NCI-H774 (cell line): ENCODE data around the gene SARS2.
"Not testable (repeated sequence)": the region's sequence is repeated elsewhere in the genome, so short reads cannot be mapped to it uniquely, and the experiment has no call there.

ENCODE experiments used
- DNase-seq: peaks from one replicate; lab custom pipeline; 2025; lab: John Stamatoyannopoulos, UW

The SARS2 gene, protein sequence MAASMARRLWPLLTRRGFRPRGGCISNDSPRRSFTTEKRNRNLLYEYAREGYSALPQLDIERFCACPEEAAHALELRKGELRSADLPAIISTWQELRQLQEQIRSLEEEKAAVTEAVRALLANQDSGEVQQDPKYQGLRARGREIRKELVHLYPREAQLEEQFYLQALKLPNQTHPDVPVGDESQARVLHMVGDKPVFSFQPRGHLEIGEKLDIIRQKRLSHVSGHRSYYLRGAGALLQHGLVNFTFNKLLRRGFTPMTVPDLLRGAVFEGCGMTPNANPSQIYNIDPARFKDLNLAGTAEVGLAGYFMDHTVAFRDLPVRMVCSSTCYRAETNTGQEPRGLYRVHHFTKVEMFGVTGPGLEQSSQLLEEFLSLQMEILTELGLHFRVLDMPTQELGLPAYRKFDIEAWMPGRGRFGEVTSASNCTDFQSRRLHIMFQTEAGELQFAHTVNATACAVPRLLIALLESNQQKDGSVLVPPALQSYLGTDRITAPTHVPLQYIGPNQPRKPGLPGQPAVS

GRCh38 chr19:38929929-38930775, at the start of gene SARS2:
SARS2 (minus strand) TSS chr19:38930763; CDS start chr19:38930736, 27 bp downstream.
- DNase-seq, result peak; percentile 89

GRCh38 chr19:38979812-38980211, 49.2 kb upstream of the SARS2 start:
- no peak for DNase-seq

- no peak for DNase-seq
Observed at GRCh38 chr19:38978326-38978689, 47.7 kb upstream of the SARS2 start.

DNA sequence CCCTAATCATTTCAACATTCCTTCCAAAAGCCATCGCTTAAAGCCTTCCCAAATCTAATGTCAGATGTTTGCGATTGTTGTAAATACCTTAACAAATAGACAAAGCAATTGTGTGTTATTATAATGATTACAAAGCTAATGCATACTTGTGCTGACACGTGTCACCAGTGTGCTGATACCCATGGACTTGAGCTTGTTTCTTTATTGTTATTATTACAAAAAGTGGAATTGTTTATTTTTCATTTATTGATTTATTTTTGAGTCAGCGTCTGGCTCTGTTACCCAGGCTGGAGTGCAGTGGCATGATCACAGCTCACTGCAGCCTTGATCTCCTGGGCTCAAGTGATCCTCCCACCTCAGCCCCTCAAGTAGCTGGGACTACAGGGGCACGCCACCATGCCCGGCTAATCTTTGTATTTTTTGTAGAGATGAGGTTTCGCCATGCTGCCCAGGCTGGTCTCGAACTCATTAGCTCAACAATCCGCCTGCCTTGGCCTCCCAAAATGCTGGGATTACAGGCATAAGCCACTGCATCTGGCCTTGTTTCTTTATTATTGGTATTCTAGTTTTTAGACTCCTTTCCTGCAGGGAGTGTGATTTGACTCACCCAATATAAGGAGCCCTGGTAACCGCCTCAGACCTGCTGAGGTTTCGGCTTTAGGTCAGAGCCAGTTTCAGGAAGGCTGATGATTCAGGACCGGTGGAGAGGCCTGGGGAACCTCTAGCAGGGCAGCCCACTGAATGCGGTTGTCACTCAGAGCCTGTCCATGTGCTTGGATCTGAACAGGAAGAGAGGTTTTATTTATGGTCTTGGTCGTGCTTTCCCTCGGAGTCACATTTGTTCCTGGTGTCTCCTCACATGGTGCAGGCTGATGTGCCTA, 47.1 kb upstream of the SARS2 start:
- no peak for DNase-seq

- DNase-seq, result no peak
Observed at GRCh38 chr19:38975861-38976271, 45.3 kb upstream of the SARS2 start.

- no peak for DNase-seq
Observed at GRCh38 chr19:38975214-38975860, 44.8 kb upstream of the SARS2 start, which contains the start of gene FBXO17. FBXO17 (minus strand) TSS chr19:38975742; CDS start chr19:38950319, 25,423 bp downstream.

GRCh38 chr19:38974624-38975213, 44.2 kb upstream of the SARS2 start:
- DNase-seq, result no peak

DNA sequence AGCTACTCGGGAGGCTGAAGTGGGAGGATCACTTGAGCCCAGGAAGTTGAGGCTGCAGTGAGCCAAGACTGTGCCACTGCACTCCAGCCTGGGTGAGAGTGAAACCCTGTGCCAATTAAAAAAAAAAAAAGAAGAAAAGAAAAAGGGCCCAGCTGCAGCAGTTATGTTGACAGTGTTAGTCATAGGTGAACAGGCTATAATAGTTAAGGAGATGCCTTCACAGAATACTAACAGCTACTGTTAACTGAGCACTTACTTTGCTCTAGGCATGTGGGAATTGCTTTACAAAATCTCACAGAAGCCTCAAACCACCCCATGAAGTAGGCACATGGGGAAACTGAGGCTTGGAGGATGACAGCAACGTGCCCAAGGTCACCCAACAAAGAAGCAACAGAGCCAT, 41.1 kb upstream of the SARS2 start:
- no peak for DNase-seq

GRCh38 chr19:38970664-38971532, 40.3 kb upstream of the SARS2 start:
- DNase-seq, result no peak

DNA sequence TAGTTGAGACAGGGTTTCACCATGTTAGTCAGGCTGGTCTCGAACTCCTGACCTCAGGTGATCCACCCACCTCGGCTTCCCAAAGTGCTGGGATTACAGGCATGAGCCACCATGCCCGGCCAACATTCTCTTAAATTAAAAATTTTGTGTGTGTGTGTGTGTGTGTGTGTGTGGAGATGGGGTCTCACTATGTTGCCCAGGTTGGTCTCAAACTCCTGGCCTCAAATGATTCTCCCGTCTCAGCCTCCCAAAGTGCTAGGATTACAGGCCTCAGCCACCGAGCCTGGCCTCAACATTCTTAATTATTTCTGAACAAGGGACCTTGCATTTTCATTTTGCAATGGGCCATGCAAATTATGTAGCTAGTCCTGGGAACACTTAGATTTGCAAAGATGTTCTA, 35.6 kb upstream of the SARS2 start:
- not testable (repeated sequence) for DNase-seq

DNA sequence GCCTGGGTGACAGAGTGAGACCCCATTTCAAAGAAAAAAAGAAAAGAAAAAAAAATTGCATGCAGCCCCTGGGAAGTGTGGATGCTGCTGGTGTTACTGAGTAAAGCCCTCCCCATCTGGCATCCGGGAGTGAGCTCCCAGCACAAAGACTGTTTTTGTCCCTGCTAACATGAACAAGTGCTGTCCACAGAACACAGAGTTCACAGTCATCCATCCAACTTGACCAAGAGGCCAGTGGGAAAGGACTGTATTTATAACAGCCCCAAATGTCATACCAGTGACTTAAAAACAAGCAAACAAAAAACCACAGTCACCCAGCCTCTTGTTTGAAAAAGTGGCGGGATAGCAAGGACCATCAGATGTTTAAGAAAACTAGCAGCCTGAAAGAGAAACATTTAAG, 34.2 kb upstream of the SARS2 start:
- DNase-seq, result no peak

- DNase-seq, result no peak
Observed at GRCh38 chr19:38959618-38960017, 29.1 kb upstream of the SARS2 start.

DNA sequence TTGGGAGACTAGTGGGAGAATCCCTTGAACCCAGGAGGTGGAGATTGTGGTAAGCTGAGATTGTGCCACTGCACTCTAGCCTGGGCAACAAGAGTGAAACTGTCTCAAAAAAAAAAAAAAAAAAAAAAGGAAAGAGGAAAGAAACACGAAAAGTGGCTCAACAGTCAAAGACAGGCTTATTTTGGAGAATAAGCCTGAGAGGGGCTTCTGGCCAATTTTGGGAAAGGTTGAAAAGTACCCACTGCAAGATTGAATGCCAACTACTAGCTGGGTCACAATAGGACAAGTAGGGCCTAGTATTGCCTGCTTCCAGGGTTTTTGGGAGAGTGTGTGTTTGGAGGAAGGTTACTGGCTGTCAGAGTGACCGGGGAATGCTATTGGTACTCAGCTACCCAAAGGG, 27.7 kb upstream of the SARS2 start:
- no peak for DNase-seq

GRCh38 chr19:38956264-38956663, 25.7 kb upstream of the SARS2 start:
- no peak for DNase-seq

DNA sequence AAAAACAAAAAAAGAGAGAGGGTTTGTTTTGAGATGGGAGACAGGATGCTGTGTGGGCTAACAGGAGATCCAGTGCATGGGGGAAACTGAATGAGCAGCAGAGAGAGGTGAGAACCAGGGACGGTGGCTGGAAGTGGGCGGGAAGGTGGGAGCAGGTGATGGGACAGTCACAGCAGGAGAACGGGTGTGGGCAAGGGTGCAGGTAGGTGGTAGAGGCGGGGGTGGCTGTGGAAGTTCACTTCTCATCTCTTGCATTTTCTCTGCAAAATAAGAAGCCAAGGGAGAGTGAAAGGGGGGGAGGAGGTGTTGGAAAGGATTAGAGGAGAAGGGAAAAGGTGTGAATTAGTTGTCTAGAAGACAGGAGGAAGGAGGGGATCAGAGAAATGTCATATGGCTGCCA, 23.1 kb upstream of the SARS2 start:
- DNase-seq, result no peak

- peak; percentile 44 for DNase-seq
Observed at GRCh38 chr19:38952395-38953165, 22.0 kb upstream of the SARS2 start.

GRCh38 chr19:38951187-38951586, 20.6 kb upstream of the SARS2 start:
- DNase-seq, result no peak

GRCh38 chr19:38949580-38950367, 19.2 kb upstream of the SARS2 start:
- no peak for DNase-seq
